HEK293 (cell line): Measurements from ENCODE around the gene RUNX1.

ENCODE experiments used
- BCL11A ChIP-seq: fragments of 450-650 bp; formaldehyde crosslinking; IDR thresholded peaks from 2 replicates; pipeline ENCODE4 v1.5.1; 2016; ENCODE audit warnings: low read depth, missing biosample characterization, missing genetic modification characterization
- GLIS1 ChIP-seq: fragments of 450-650 bp; formaldehyde crosslinking; IDR thresholded peaks from 2 replicates; pipeline ENCODE4 v1.5.1; 2016; ENCODE audit warnings: missing biosample characterization, missing genetic modification characterization
- IKZF3 ChIP-seq: fragments of 450-650 bp; IDR thresholded peaks from 2 replicates; pipeline ENCODE4 v1.5.0; 2018; ENCODE audit warnings: missing biosample characterization, mild to moderate bottlenecking, missing genetic modification characterization, moderate library complexity
- KLF17 ChIP-seq: fragments of 450-650 bp; formaldehyde crosslinking; IDR thresholded peaks from 2 replicates; pipeline ENCODE4 v1.5.1; 2016; ENCODE audit warnings: missing biosample characterization, missing genetic modification characterization
- MEIS1 ChIP-seq: sonication (generic); formaldehyde crosslinking; IDR thresholded peaks from 2 replicates; pipeline ENCODE4 v1.8.1; 2022; ENCODE audit warnings: missing genetic modification reagents, mild to moderate bottlenecking, borderline replicate concordance
- OVOL3 ChIP-seq: fragments of 450-650 bp; formaldehyde crosslinking; IDR thresholded peaks from 2 replicates; pipeline ENCODE4 v1.5.1; 2016; ENCODE audit warnings: missing biosample characterization, missing genetic modification characterization
- PRDM1 ChIP-seq: fragments of 450-650 bp; formaldehyde crosslinking; IDR thresholded peaks from 2 replicates; pipeline ENCODE4; 2016; ENCODE audit warnings: missing biosample characterization, missing genetic modification characterization
- PRDM6 ChIP-seq: fragments of 450-650 bp; formaldehyde crosslinking; IDR thresholded peaks from 2 replicates; pipeline ENCODE4 v1.5.1; 2017; ENCODE audit warnings: missing biosample characterization, missing genetic modification characterization
- SP2 ChIP-seq: fragments of 450-650 bp; formaldehyde crosslinking; IDR thresholded peaks from 2 replicates; pipeline ENCODE4 v1.5.1; 2016; ENCODE audit warnings: missing biosample characterization, missing genetic modification characterization
- ZBTB49 ChIP-seq: fragments of 450-650 bp; formaldehyde crosslinking; IDR thresholded peaks from 2 replicates; pipeline ENCODE4 v1.5.1; 2016; ENCODE audit warnings: missing biosample characterization, missing genetic modification characterization, low read depth
- ZFHX2 ChIP-seq: fragments of 450-650 bp; formaldehyde crosslinking; conservative IDR thresholded peaks from 2 replicates; pipeline ENCODE4 v1.5.1; 2016; ENCODE audit warnings: missing biosample characterization, missing genetic modification characterization
- ZNF10 ChIP-seq: fragments of 450-650 bp; formaldehyde crosslinking; IDR thresholded peaks from 2 replicates; pipeline ENCODE4 v1.5.1; 2017; ENCODE audit warnings: missing biosample characterization, missing genetic modification characterization
- ZNF140 ChIP-seq: fragments of 450-650 bp; formaldehyde crosslinking; IDR thresholded peaks from 2 replicates; pipeline ENCODE4 v1.5.1; 2016; ENCODE audit warnings: missing biosample characterization, missing genetic modification characterization
- ZNF155 ChIP-seq: fragments of 450-650 bp; formaldehyde crosslinking; IDR thresholded peaks from 2 replicates; pipeline ENCODE4 v1.5.1; 2016; ENCODE audit warnings: missing biosample characterization, missing genetic modification characterization
- ZNF169 ChIP-seq: fragments of 450-650 bp; formaldehyde crosslinking; IDR thresholded peaks from 2 replicates; pipeline ENCODE4 v1.5.1; 2016; ENCODE audit warnings: missing biosample characterization, missing genetic modification characterization
- ZNF239 ChIP-seq: fragments of 450-650 bp; formaldehyde crosslinking; IDR thresholded peaks from 2 replicates; pipeline ENCODE4 v1.5.1; 2016; ENCODE audit warnings: missing biosample characterization, missing genetic modification characterization
- ZNF24 ChIP-seq: fragments of 450-650 bp; formaldehyde crosslinking; IDR thresholded peaks from 2 replicates; pipeline ENCODE4 v1.5.1; 2016; ENCODE audit warnings: missing biosample characterization, missing genetic modification characterization
- ZNF350 ChIP-seq: fragments of 450-650 bp; formaldehyde crosslinking; IDR thresholded peaks from 2 replicates; pipeline ENCODE4 v1.5.0; 2017; ENCODE audit warnings: missing biosample characterization, mild to moderate bottlenecking, missing genetic modification characterization
- ZNF394 ChIP-seq: fragments of 450-650 bp; formaldehyde crosslinking; IDR thresholded peaks from 2 replicates; pipeline ENCODE4 v1.5.1; 2016; ENCODE audit warnings: missing biosample characterization, missing genetic modification characterization, mild to moderate bottlenecking, moderate library complexity, borderline replicate concordance
- ZNF423 ChIP-seq: fragments of 450-650 bp; formaldehyde crosslinking; IDR thresholded peaks from 2 replicates; pipeline ENCODE4 v1.5.1; 2016; ENCODE audit warnings: missing biosample characterization, missing genetic modification characterization
- ZNF449 ChIP-seq: fragments of 450-650 bp; formaldehyde crosslinking; IDR thresholded peaks from 2 replicates; pipeline ENCODE4 v1.5.1; 2017; ENCODE audit warnings: missing biosample characterization, mild to moderate bottlenecking, missing genetic modification characterization, moderate library complexity
- ZNF530 ChIP-seq: fragments of 450-650 bp; formaldehyde crosslinking; IDR thresholded peaks from 2 replicates; pipeline ENCODE4 v1.5.1; 2016; ENCODE audit warnings: low read depth, missing biosample characterization, missing genetic modification characterization
- ZNF621 ChIP-seq: fragments of 450-650 bp; formaldehyde crosslinking; IDR thresholded peaks from 2 replicates; pipeline ENCODE4 v1.5.1; 2017; ENCODE audit warnings: missing biosample characterization, missing genetic modification characterization
- ZNF670 ChIP-seq: fragments of 450-650 bp; formaldehyde crosslinking; IDR thresholded peaks from 2 replicates; pipeline ENCODE4 v1.5.1; 2016; ENCODE audit warnings: missing biosample characterization, missing genetic modification characterization, low read depth
- ZNF791 ChIP-seq: fragments of 450-650 bp; formaldehyde crosslinking; IDR thresholded peaks from 2 replicates; pipeline ENCODE4 v1.5.1; 2016; ENCODE audit warnings: missing biosample characterization, missing genetic modification characterization
- ZNF830 ChIP-seq: fragments of 450-650 bp; IDR thresholded peaks from 2 replicates; pipeline ENCODE4 v1.5.0; 2018; ENCODE audit warnings: missing biosample characterization, missing genetic modification characterization, low read depth, mild to moderate bottlenecking, moderate library complexity
- TF ChIP-seq, protein P1 (sequence below): fragments of 450-650 bp; formaldehyde crosslinking; IDR thresholded peaks from 2 replicates; pipeline ENCODE4 v1.5.1; 2016; ENCODE audit warnings: missing biosample characterization, missing genetic modification characterization
- TF ChIP-seq, protein P2 (sequence below): fragments of 450-650 bp; formaldehyde crosslinking; IDR thresholded peaks from 2 replicates; pipeline ENCODE4 v1.5.1; 2017; ENCODE audit warnings: missing biosample characterization, missing genetic modification characterization

The RUNX1 gene

DNA sequence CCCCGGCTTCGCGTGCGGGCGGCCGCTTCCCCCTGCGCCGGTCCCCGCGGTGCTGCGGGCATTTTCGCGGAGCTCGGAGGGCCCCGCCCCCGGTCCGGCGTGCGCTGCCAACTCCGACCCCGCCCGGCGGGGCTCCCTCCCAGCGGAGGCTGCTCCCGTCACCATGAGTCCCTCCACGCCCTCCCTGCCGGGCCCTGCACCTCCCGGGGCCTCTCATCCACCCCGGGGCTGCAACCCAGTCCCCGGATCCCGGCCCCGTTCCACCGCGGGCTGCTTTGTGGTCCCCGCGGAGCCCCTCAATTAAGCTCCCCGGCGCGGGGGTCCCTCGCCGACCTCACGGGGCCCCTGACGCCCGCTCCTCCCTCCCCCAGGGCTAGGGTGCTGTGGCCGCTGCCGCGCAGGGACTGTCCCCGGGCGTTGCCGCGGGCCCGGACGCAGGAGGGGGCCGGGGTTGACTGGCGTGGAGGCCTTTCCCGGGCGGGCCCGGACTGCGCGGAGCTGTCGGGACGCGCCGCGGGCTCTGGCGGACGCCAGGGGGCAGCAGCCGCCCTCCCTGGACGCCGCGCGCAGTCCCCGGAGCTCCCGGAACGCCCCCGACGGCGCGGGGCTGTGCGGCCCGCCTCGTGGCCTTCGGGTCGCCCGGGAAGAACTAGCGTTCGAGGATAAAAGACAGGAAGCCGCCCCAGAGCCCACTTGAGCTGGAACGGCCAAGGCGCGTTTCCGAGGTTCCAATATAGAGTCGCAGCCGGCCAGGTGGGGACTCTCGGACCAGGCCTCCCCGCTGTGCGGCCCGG lies 159.2 kb downstream of the RUNX1 start (continued):
- TF ChIP-seq, protein P1, sequence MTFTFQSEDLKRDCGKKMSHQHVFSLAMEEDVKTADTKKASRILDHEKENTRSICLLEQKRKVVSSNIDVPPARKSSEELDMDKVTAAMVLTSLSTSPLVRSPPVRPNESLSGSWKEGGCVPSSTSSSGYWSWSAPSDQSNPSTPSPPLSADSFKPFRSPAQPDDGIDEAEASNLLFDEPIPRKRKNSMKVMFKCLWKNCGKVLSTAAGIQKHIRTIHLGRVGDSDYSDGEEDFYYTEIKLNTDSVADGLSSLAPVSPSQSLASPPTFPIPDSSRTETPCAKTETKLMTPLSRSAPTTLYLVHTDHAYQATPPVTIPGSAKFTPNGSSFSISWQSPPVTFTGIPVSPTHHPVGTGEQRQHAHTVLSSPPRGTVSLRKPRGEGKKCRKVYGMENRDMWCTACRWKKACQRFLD (tag by site-specific recombination) = no peak
- no peak; the same call in 1 of the 2 replicates for TF ChIP-seq SP2 (tag by site-specific recombination)
- no peak for TF ChIP-seq OVOL3 (tag by site-specific recombination)
- no peak for TF ChIP-seq ZNF670
- no peak for TF ChIP-seq BCL11A (tag by site-specific recombination)
- TF ChIP-seq ZFHX2 (tag by site-specific recombination) = no peak; the same call in 1 of the 2 replicates
- peak; percentile 64 for TF ChIP-seq IKZF3 (tag by site-specific recombination)
- TF ChIP-seq ZNF423 (tag by site-specific recombination) = peak; percentile 89
- no peak for TF ChIP-seq ZNF169 (tag by site-specific recombination)
- TF ChIP-seq KLF17 (tag by site-specific recombination) = peak; percentile 86
- no peak for TF ChIP-seq ZNF791
- no peak for TF ChIP-seq ZNF621
- TF ChIP-seq ZNF449 (tag by site-specific recombination) = no peak
- TF ChIP-seq ZNF830 = no peak
- TF ChIP-seq ZNF350 (tag by site-specific recombination) = no peak
- TF ChIP-seq, protein P2, sequence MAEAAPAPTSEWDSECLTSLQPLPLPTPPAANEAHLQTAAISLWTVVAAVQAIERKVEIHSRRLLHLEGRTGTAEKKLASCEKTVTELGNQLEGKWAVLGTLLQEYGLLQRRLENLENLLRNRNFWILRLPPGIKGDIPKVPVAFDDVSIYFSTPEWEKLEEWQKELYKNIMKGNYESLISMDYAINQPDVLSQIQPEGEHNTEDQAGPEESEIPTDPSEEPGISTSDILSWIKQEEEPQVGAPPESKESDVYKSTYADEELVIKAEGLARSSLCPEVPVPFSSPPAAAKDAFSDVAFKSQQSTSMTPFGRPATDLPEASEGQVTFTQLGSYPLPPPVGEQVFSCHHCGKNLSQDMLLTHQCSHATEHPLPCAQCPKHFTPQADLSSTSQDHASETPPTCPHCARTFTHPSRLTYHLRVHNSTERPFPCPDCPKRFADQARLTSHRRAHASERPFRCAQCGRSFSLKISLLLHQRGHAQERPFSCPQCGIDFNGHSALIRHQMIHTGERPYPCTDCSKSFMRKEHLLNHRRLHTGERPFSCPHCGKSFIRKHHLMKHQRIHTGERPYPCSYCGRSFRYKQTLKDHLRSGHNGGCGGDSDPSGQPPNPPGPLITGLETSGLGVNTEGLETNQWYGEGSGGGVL (tag by site-specific recombination) = peak; percentile 74
- TF ChIP-seq PRDM1 (tag by site-specific recombination) = no peak
- TF ChIP-seq ZNF140 (tag by site-specific recombination) = no peak
- TF ChIP-seq ZNF24 (tag by site-specific recombination) = no peak
- no peak for TF ChIP-seq ZNF155
- TF ChIP-seq GLIS1 (tag by site-specific recombination) = peak; percentile 99
- no peak for TF ChIP-seq ZNF530 (tag by site-specific recombination)
- TF ChIP-seq ZNF239 (tag by site-specific recombination) = peak; percentile 26; the same call in 1 of the 2 replicates
- TF ChIP-seq ZNF10 (tag by site-specific recombination) = peak; percentile 73; the same call in 1 of the 2 replicates
- no peak for TF ChIP-seq MEIS1 (CRISPR knock-in tag)
- TF ChIP-seq ZBTB49 (tag by site-specific recombination) = no peak
- TF ChIP-seq PRDM6 = no peak
- peak; percentile 55 for TF ChIP-seq ZNF394 (tag by site-specific recombination)
